COLO668 (cell line): ENCODE data around the gene DMAP1.

Source experiments
- DNase-seq: peaks from one replicate; lab custom pipeline; 2025; ENCODE audit not compliant: unreplicated experiment; lab: John Stamatoyannopoulos, UW

The DMAP1 gene

GRCh38 chr1:44254392-44254910, 41.2 kb downstream of the DMAP1 start:
- no peak for DNase-seq

GRCh38 chr1:44256762-44257554, 43.7 kb downstream of the DMAP1 start:
- DNase-seq, result no peak

- no peak for DNase-seq
Observed at GRCh38 chr1:44259090-44259489, 45.8 kb downstream of the DMAP1 start.

GRCh38 chr1:44260792-44261170, 47.5 kb downstream of the DMAP1 start:
- no peak for DNase-seq

- no peak for DNase-seq
Observed at GRCh38 chr1:44261171-44261817, 48.0 kb downstream of the DMAP1 start.

- no peak for DNase-seq
Observed at GRCh38 chr1:44261962-44262361, 48.7 kb downstream of the DMAP1 start.

- no peak for DNase-seq
Observed at GRCh38 chr1:44262414-44262813, 49.1 kb downstream of the DMAP1 start.

GRCh38 chr1:44262816-44263567, 49.7 kb downstream of the DMAP1 start:
- DNase-seq, result no peak

GRCh38 chr1:44263568-44264450, 50.5 kb downstream of the DMAP1 start:
- DNase-seq, result no peak

- no peak for DNase-seq
Observed at GRCh38 chr1:44264451-44264771, 51.1 kb downstream of the DMAP1 start.

- no peak for DNase-seq
Observed at GRCh38 chr1:44265656-44266358, 52.5 kb downstream of the DMAP1 start.

GRCh38 chr1:44266400-44267344, 53.4 kb downstream of the DMAP1 start:
- DNase-seq, result peak; percentile 67

GRCh38 chr1:44267438-44267837, 54.2 kb downstream of the DMAP1 start:
- peak; percentile 91 for DNase-seq

GRCh38 chr1:44268054-44268453, 54.8 kb downstream of the DMAP1 start:
- DNase-seq, result peak; percentile 45
